HG02759 (cell line): Measurements from ENCODE around the gene CBR3.

ENCODE experiments used
- ATAC-seq: cut with Tn5 transposase; IDR thresholded peaks from one replicate; pipeline ENCODE4 v1.9.1; 2021; ENCODE audit warnings: mild to moderate bottlenecking, moderate library complexity; ENCODE audit not compliant: unreplicated experiment

CBR3 gene

DNA sequence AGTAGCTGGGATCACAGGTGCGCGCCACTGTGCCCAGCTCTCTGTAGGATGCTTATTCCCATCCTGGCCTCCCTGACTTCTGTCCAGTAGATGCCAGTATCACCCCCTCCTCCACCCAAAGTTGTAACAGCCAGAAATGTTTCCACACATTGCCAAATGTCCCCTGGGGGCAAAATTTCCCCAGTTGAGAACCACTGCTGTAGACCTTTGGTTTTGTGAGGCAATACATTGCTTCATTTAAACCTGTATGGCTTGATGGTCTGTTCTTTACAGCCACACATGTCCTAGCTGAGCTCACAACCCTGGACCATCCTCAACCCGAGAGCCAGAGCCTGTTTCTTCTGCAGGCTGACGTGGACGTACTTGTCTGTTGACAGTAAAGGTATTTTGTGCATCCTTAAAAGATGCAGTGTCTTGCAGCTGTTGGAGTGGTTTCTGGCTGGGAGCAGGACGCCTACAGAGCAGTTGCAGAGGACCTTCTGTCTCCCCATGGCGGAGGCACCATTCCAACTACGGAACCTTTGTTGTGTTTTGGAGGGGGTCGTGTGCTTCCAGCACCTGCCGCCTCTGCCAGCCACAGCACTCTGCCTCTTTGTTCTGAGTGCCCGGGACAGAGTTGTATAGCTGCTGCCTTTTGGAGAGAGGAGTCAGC, 48.4 kb downstream of the CBR3 start:
- no peak for ATAC-seq

DNA sequence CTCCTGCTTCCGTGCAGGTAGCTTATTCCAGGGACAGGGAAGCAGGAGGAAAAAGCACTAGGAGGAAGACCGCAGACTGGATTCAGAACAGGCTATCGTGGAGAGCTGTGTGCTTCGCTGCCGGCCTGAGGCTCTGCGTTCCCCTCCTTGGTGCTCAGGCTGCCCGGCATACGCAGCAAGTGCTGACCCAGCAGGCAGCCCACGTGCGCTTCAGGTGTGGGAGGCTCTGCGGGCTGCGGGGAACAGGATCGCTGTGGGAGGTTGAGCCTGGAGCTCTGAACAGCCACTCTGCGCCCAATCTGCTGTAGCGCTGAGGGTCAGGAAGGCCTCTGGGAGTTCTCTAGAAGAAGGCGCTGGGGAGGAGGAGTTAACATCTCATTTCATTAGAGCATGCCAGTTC, 49.7 kb downstream of the CBR3 start:
- no peak for ATAC-seq

DNA sequence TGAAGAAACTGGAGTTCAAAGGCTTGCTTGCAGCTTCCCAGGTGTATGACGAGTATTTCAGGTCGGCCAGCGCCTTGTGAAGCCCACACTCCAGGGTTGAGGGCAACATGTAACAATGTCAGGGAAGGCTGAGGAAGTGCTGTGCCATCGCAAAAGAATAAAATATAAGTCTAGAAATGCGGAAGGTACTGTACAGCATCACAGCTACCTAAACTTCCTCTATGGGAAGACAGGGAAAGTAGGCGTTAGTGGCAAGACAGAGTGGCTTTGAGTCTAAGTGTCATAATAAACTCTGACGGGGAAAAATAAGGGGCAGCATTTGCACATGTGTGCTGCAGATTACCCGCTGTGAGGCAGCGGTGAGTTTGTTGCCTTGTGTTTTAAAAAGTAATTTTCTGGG, 50.6 kb downstream of the CBR3 start:
- ATAC-seq, result no peak

DNA sequence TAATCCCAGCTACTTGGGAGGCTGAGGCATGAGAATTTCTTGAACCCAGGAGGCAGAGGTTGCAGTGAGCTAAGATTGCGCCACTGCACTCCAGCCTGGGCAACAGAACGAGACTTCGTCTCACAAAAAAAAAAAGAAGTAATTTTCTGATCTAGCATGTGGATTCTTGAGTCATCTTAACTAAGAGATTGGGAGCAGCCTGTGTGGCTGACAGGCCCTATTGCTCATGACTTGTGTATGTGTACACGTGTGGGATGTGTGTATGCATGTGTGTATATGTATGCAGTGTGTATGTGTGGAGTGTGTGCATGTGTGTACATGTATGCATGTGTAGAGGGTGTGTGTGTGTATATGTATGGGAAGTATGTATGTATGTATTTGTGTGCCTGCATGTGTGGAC, 51.2 kb downstream of the CBR3 start:
- ATAC-seq, result no peak

DNA sequence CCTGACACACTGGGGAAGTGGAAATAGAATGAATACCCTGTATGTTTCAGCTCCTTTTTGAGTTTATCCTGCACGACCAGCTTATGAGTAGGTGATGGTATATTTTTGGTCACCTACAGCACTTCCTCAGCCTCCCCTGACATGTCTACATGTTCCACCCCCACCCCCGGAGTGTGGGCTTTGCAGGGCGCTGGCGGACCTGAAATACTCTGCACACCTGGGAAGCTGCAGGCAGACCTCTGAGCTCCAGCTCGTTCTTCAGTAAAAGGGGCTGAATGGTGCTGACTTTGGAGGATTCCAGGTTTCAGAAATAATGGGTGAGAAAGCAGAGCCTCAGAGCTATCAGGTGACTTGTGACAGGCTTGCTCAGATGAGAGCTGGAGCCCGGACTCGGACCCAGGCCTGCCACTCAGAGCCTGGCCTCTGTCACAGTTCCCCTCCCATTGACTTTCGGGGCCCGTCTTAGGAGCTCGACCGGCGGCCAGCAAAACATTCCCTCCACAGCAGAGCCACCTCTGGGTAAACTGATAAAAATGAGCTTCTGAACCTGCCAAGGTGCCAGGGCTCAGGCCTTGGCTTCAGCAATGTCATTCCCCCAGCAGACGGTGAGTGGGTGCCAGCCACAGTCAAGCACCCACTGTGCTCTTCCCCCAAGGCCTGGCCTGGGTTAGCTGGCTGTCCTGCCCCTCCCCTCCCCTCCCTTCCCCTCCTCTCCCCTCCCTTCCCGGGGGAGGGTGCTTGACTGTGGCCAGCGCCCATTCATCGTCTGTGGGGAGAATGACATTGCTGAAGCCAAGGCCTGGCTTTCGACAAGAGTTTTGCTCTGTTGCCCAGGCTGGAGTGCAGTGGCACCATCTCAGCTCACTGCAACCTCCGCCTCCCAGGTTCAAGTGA, 51.9 kb downstream of the CBR3 start:
- no peak for ATAC-seq

DNA sequence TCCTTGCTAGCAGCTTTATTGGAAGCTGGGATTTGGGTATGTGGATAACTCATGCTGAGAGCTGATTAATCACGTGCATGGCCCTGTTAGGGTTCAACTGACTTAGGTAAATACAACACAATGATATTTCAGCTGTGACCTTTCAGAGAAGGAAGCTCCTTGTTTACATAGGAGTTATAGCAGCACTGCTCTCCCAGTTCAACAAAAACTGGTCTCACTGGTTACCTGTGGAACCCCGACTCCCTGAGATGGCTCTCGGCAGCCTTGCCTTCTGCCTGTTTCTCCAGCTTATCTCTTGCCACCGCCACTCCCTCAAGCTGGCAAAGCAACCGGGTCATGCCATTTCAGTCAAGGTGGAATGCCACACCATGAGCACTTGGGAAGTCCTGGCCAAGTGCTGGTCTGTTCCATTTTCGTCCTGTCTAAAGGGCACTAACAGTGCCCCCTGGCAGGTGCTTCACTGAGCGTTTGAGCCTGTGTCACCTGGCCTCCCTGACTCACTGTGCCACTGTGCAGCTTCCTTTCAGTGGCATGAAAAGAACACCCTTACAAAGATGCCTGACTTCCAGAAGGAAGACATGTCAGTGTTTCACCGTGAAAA, 53.3 kb downstream of the CBR3 start:
- ATAC-seq, result no peak

DNA sequence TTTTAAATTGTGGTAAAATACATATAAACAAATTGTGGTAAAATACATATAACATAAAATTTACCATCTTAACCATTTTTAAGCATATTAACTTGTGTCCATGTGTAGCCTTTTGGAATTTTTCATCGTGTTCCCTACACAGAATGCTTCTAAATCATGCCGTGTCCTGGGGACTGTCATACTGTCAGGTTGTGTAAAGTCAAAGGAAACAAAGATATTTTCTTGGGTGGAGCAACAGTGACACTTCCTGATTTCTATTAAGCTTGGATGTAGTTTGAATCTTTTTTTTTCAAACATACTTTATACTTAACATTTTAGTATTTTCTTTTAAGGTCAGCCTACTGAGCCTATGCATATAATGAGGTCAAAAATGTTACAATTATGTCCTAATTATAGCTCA, 54.1 kb downstream of the CBR3 start:
- ATAC-seq, result no peak

DNA sequence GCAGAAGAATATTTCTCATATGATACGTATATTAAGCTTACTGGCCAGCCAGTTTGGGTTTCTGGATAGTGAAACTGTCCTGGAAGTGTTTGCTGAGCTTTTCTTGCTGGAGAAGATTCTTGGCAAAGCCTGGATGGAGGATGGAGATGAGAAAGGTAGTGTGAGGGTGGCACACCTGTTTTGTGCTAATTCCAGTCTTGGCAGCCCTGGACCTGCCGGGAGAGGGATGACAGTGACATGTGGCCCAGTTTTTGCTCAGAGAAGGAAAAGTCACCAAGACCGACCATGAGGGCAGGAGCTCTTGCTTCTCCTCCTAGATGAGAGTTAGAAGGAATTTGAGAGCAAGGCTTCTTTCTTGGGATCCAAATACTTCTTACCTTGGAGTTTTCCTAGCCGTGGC, 55.9 kb downstream of the CBR3 start:
- ATAC-seq, result no peak

DNA sequence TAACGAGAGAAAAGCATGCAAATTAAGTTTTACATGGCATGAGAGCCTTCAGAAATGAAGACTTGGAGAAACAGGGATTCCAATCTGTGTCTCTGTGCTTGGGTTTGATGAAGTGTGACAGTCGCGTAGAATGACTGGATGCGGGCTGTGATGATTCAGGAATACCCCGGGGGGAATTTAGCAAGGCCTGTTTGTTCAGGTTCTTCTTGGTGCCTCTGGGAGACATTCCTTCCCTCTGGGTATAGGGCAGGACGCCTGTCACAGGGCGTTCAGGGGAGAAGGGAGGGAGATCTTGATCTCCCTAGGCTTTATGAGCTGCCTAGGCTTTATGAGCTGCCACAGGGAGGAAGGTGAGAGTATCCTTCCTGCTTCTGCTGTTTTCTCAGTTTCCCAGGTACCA, 58.3 kb downstream of the CBR3 start:
- no peak for ATAC-seq

DNA sequence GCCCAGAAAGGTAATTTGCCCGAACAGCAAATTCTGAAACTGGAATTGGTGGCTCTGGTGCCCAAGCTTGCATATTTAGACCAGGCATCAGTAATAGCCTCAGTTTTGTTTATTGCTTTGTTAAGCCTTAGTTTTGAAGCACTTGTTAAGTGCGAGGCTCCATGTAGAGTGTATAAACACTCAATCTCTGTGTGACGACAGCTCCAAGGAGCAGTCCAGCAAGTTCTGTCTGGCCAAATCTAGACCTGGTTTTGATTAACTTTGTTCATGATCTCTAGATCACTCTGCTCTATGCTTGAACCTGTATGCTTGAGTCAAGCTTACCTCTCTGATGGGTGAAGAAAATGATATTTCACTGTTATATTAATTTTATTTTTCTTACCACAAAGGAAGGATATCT, 59.1 kb downstream of the CBR3 start:
- ATAC-seq, result no peak

DNA sequence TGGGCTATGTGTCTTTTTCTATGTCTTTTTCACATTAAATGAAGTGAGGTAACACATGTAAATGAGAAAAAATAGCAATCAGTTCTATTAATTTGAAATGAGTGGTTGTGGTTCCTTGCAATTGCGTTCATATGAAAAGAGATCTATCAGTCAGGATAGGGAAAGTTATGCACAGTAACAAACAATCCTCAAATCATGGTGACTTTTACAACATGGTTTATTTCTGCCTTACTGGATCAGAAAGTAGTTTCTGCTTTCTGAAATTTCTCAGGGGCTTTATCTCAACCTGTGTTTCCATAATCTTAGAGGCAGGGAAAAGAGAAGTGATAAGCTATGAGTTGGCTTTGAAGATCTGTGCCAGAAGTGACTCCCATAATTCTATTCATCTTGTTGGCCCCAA, 60.7 kb downstream of the CBR3 start:
- ATAC-seq, result no peak
